ENCODE data around the gene CEP192. TPM values are rescaled to one million over a fixed set of nuclear protein-coding genes. Genes with fewer than 3 reads are reported as not detected.

CEP192 gene
- total and polyA plus RNA-seq, 2 of the 13 experiments (the other 11 are each of a cell fraction or from before 2014, with no cell fraction given): 15.3 to 24.7 TPM

DNA sequence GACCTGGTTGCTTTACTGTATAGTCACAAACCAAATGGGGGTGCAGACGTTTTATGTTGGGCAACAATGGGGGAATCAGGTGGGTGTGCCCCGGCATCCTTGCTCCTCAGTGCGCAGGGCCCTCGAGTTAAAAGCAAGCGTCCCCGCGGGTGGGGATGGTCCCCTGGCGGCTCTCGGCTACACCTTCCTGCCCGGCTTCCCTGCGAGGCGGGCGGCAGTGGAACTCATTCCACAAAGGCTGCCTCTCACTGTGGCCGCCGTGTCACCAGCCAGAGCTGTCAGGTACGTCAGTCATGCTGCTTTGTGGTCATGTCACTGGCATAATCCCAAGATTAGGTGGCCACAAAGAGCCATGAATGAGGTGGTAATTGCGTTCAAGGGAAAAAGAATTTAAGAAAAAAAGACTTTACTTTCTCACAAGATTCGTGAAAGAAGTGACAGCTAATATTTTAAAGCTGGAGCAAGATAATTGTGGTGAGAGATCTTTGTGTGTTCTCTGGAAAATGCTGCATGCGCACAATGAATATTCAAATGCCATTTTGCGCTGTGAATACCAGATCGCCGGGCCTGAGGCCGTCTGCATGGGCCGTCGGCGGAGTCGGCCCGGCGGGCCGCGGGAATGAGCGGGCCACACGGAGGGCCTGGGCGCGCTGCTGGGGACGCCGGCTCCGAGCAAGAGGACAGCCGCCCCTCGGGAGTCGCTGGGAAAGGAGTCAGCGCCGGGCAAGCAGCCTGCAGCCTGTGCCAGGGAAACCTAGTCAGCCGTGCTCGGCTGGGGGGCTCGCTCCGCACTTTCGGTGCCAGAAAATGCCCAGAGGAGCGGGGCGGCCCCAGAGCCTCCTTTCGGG lies 145.1 kb downstream of the CEP192 start (continued):
- TF ChIP-seq, protein P1, sequence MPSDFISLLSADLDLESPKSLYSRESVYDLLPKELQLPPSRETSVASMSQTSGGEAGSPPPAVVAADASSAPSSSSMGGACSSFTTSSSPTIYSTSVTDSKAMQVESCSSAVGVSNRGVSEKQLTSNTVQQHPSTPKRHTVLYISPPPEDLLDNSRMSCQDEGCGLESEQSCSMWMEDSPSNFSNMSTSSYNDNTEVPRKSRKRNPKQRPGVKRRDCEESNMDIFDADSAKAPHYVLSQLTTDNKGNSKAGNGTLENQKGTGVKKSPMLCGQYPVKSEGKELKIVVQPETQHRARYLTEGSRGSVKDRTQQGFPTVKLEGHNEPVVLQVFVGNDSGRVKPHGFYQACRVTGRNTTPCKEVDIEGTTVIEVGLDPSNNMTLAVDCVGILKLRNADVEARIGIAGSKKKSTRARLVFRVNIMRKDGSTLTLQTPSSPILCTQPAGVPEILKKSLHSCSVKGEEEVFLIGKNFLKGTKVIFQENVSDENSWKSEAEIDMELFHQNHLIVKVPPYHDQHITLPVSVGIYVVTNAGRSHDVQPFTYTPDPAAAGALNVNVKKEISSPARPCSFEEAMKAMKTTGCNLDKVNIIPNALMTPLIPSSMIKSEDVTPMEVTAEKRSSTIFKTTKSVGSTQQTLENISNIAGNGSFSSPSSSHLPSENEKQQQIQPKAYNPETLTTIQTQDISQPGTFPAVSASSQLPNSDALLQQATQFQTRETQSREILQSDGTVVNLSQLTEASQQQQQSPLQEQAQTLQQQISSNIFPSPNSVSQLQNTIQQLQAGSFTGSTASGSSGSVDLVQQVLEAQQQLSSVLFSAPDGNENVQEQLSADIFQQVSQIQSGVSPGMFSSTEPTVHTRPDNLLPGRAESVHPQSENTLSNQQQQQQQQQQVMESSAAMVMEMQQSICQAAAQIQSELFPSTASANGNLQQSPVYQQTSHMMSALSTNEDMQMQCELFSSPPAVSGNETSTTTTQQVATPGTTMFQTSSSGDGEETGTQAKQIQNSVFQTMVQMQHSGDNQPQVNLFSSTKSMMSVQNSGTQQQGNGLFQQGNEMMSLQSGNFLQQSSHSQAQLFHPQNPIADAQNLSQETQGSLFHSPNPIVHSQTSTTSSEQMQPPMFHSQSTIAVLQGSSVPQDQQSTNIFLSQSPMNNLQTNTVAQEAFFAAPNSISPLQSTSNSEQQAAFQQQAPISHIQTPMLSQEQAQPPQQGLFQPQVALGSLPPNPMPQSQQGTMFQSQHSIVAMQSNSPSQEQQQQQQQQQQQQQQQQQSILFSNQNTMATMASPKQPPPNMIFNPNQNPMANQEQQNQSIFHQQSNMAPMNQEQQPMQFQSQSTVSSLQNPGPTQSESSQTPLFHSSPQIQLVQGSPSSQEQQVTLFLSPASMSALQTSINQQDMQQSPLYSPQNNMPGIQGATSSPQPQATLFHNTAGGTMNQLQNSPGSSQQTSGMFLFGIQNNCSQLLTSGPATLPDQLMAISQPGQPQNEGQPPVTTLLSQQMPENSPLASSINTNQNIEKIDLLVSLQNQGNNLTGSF (CRISPR knock-in tag; IDR thresholded peaks at IDR 0.05): peak; percentile 54; the same call in 1 of the 2 replicates
- peak in 1 of 2 experiments; percentile 34; a peak in 2 of 4 replicates for TF ChIP-seq MAFK (conservative IDR thresholded peaks at IDR 0.05 in 1 of 2, IDR thresholded peaks at IDR 0.05 in 1 of 2; ENCODE audit: low read length in 2 of 2)
- TF ChIP-seq ZNF570 (CRISPR knock-in tag; IDR thresholded peaks at IDR 0.05; ENCODE audit: borderline replicate concordance): no peak
- TF ChIP-seq, protein P2, sequence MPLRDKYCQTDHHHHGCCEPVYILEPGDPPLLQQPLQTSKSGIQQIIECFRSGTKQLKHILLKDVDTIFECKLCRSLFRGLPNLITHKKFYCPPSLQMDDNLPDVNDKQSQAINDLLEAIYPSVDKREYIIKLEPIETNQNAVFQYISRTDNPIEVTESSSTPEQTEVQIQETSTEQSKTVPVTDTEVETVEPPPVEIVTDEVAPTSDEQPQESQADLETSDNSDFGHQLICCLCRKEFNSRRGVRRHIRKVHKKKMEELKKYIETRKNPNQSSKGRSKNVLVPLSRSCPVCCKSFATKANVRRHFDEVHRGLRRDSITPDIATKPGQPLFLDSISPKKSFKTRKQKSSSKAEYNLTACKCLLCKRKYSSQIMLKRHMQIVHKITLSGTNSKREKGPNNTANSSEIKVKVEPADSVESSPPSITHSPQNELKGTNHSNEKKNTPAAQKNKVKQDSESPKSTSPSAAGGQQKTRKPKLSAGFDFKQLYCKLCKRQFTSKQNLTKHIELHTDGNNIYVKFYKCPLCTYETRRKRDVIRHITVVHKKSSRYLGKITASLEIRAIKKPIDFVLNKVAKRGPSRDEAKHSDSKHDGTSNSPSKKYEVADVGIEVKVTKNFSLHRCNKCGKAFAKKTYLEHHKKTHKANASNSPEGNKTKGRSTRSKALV (CRISPR knock-in tag; IDR thresholded peaks at IDR 0.05): peak; percentile 71
- no peak for TF ChIP-seq ZNF121 (CRISPR knock-in tag; IDR thresholded peaks at IDR 0.05)
- TF ChIP-seq DMAP1 (CRISPR knock-in tag; IDR thresholded peaks at IDR 0.05): 0 out of 2 replicates have a peak, but pooled peaks have one; percentile 7
- 0 out of 2 replicates have a peak, but pooled peaks have one; percentile 12 for TF ChIP-seq MAF1 (CRISPR knock-in tag; IDR thresholded peaks at IDR 0.05; ENCODE audit: borderline replicate concordance)
- TF ChIP-seq ZNF709 (CRISPR knock-in tag; IDR thresholded peaks at IDR 0.05): peak; percentile 26; the same call in 1 of the 2 replicates
- TF ChIP-seq HNRNPUL1 (IDR thresholded peaks at IDR 0.05; ENCODE audit: low read depth, low read length): no peak
- TF ChIP-seq, protein P3, sequence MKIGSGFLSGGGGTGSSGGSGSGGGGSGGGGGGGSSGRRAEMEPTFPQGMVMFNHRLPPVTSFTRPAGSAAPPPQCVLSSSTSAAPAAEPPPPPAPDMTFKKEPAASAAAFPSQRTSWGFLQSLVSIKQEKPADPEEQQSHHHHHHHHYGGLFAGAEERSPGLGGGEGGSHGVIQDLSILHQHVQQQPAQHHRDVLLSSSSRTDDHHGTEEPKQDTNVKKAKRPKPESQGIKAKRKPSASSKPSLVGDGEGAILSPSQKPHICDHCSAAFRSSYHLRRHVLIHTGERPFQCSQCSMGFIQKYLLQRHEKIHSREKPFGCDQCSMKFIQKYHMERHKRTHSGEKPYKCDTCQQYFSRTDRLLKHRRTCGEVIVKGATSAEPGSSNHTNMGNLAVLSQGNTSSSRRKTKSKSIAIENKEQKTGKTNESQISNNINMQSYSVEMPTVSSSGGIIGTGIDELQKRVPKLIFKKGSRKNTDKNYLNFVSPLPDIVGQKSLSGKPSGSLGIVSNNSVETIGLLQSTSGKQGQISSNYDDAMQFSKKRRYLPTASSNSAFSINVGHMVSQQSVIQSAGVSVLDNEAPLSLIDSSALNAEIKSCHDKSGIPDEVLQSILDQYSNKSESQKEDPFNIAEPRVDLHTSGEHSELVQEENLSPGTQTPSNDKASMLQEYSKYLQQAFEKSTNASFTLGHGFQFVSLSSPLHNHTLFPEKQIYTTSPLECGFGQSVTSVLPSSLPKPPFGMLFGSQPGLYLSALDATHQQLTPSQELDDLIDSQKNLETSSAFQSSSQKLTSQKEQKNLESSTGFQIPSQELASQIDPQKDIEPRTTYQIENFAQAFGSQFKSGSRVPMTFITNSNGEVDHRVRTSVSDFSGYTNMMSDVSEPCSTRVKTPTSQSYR (CRISPR knock-in tag; IDR thresholded peaks at IDR 0.05; ENCODE audit: borderline replicate concordance): no peak
- TF ChIP-seq GABPB1 (CRISPR knock-in tag; IDR thresholded peaks at IDR 0.05): peak; percentile 9; the same call in 1 of the 2 replicates
- 0 out of 2 replicates have a peak, but pooled peaks have one; percentile 63 for TF ChIP-seq ZBTB38 (CRISPR knock-in tag; IDR thresholded peaks at IDR 0.05)
- TF ChIP-seq ZNF235 (CRISPR knock-in tag; IDR thresholded peaks at IDR 0.05; ENCODE audit: borderline replicate concordance): no peak
- TF ChIP-seq ZNF343 (CRISPR knock-in tag; IDR thresholded peaks at IDR 0.05): 0 out of 2 replicates have a peak, but pooled peaks have one; percentile 15
- TF ChIP-seq ARHGAP35 (CRISPR knock-in tag; IDR thresholded peaks at IDR 0.05; ENCODE audit: borderline replicate concordance): peak; percentile 35
- TF ChIP-seq, protein P4, sequence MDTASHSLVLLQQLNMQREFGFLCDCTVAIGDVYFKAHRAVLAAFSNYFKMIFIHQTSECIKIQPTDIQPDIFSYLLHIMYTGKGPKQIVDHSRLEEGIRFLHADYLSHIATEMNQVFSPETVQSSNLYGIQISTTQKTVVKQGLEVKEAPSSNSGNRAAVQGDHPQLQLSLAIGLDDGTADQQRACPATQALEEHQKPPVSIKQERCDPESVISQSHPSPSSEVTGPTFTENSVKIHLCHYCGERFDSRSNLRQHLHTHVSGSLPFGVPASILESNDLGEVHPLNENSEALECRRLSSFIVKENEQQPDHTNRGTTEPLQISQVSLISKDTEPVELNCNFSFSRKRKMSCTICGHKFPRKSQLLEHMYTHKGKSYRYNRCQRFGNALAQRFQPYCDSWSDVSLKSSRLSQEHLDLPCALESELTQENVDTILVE (CRISPR knock-in tag; IDR thresholded peaks at IDR 0.05): no peak

All from HepG2 (cell line).